GM23248 (cell line): ENCODE measurements around the gene WNT5B. TPM values are rescaled to one million over a fixed set of nuclear protein-coding genes. Genes with fewer than 3 reads are reported as not detected.

ENCODE experiments used
- DNase-seq: peaks from one replicate; pipeline ENCODE4 v3.0.0-alpha.2; 2015
- H2AFZ ChIP-seq: fragments of 200-600 bp; sonication (generic); 2 replicates; pipeline ENCODE4 v1.6.1; 2016; ENCODE audit warnings: antibody characterized with exemption
- H3F3A ChIP-seq: fragments of 200-600 bp; sonication (generic); 2 replicates; pipeline ENCODE4 v1.6.1; 2016; ENCODE audit warnings: mild to moderate bottlenecking, antibody characterized with exemption, mixed run types; ENCODE audit not compliant: insufficient read depth
- H3K27ac ChIP-seq: fragments of 200-600 bp; sonication (generic); 2 replicates; pipeline ENCODE4 v1.5.1; 2016; ENCODE audit warnings: mild to moderate bottlenecking
- H3K27me3 ChIP-seq: fragments of 200-600 bp; sonication (generic); replicated peaks from 2 replicates; pipeline ENCODE4 v1.6.1; 2016; ENCODE audit warnings: mild to moderate bottlenecking; ENCODE audit not compliant: insufficient read depth
- H3K36me3 ChIP-seq: fragments of 200-600 bp; sonication (generic); 2 replicates; pipeline ENCODE4 v1.6.1; 2016; ENCODE audit warnings: low read depth, mild to moderate bottlenecking
- H3K4me1 ChIP-seq: fragments of 200-600 bp; sonication (generic); 2 replicates; pipeline ENCODE4 v1.6.1; 2016; ENCODE audit warnings: mild to moderate bottlenecking; ENCODE audit not compliant: insufficient read depth
- H3K4me2 ChIP-seq: fragments of 200-600 bp; sonication (generic); one replicate; pipeline ENCODE4 v1.6.1; 2016; ENCODE audit warnings: mild to moderate bottlenecking; ENCODE audit not compliant: unreplicated experiment
- H3K4me3 ChIP-seq: fragments of 200-600 bp; sonication (generic); 2 replicates; pipeline ENCODE4 v1.5.1; 2016; ENCODE audit warnings: mild to moderate bottlenecking
- H3K79me2 ChIP-seq: fragments of 200-600 bp; sonication (generic); 2 replicates; pipeline ENCODE4 v1.6.1; 2016; ENCODE audit warnings: mild to moderate bottlenecking; ENCODE audit not compliant: insufficient read depth
- H3K9ac ChIP-seq: fragments of 200-600 bp; sonication (generic); 2 replicates; pipeline ENCODE4 v1.6.1; 2016; ENCODE audit warnings: mild to moderate bottlenecking
- H3K9me2 ChIP-seq: fragments of 200-600 bp; sonication (generic); 2 replicates; pipeline ENCODE4 v1.6.1; 2016; ENCODE audit warnings: mixed run types, mild to moderate bottlenecking, moderate library complexity; ENCODE audit not compliant: insufficient read depth
- H3K9me3 ChIP-seq: fragments of 200-600 bp; sonication (generic); one replicate; pipeline ENCODE4 v1.6.1; 2017; ENCODE audit warnings: low read depth
- H4K20me1 ChIP-seq: fragments of 200-600 bp; sonication (generic); 2 replicates; pipeline ENCODE4 v1.6.0; 2016; ENCODE audit not compliant: insufficient read depth
- EZH2 ChIP-seq: fragments of 200-600 bp; sonication (generic); IDR thresholded peaks from 2 replicates; pipeline ENCODE4 v1.6.1; 2018; ENCODE audit warnings: antibody characterized with exemption, mild to moderate bottlenecking; ENCODE audit not compliant: insufficient read depth, poor library complexity, severe bottlenecking
- EZH2phosphoT487 ChIP-seq: fragments of 200-600 bp; sonication (generic); IDR thresholded peaks from 2 replicates; pipeline ENCODE4 v1.6.1; 2018; ENCODE audit warnings: antibody characterized with exemption, moderate library complexity, mild to moderate bottlenecking, low read depth; ENCODE audit not compliant: insufficient read depth
- WGBS, 2 experiments: methylation state at CpG; one replicate each; pipeline ENCODE4 v1.1.6; 2015 to 2017; ENCODE audit warnings: low lambda C conversion rate in 2 of 2, low coverage in 1 of 2; ENCODE audit errors: missing lambda C conversion rate in 2 of 2; 5-methylcytosine and 5-hydroxymethylcytosine counted together
- in situ Hi-C: fragments of 300-500 bp; cut with MboI; formaldehyde crosslinking; loops from 2 replicates; pipeline ENCODE4 v1.15.0; 2020
- polyA plus RNA-seq: library from polyadenylated mRNA; unstranded; fragments of >200 nt; fragmentation: Nextera tagmentation; extraction: Ambion mirVana; gene quantifications from 2 replicates; pipeline ENCODE4 v1.2.1, GENCODE V29; 2016
- total RNA-seq: library from RNA; depleted of rRNA; stranded (reverse); fragments of >200 nt; shearing (Covaris generic); gene quantifications from 2 replicates; pipeline ENCODE4 v1.2.3, GENCODE V29; 2014

Gene WNT5B
- total and polyA plus RNA-seq, 2 experiments from 2014 or later = 50.1 to 505 TPM

GRCh38 chr12:1629338-1630132 is 504 bp downstream of the WNT5B start:
- no peaks in the 10 kb centered on the region for H3K9me3 ChIP-seq
- 34 to 44% methylated on average over 20 to 32 of the region's 32 CpGs for WGBS, 2 experiments
- no peaks in the 10 kb centered on the region for H4K20me1 ChIP-seq
- H3K4me3 ChIP-seq = peak overlapping the region; percentile 48
- peaks cover 34% of the 10 kb centered on the region for H3K4me1 ChIP-seq
- peak overlapping the region; percentile 42 for H3K9ac ChIP-seq
- TF ChIP-seq EZH2 = no peak
- no peak for TF ChIP-seq EZH2phosphoT487
- no peak overlapping the region for H3K27ac ChIP-seq
- H3K27me3 ChIP-seq = no peaks in the 10 kb centered on the region
- peak overlapping the region; percentile 58 for H3K4me2 ChIP-seq
- H3F3A ChIP-seq = peaks cover 55% of the 10 kb centered on the region
- DNase-seq = no peak
- no peak overlapping the region for H2AFZ ChIP-seq
- no peaks in the 10 kb centered on the region for H3K9me2 ChIP-seq
- H3K36me3 ChIP-seq = peaks cover 20% of the 10 kb centered on the region; the same call in 1 of the 2 replicates
- in situ Hi-C loops = no loop called here
- peaks cover 86% of the 10 kb centered on the region for H3K79me2 ChIP-seq

GRCh38 chr12:1630133-1630826 is 1.2 kb downstream of the WNT5B start:
- no peak overlapping the region for H2AFZ ChIP-seq
- in situ Hi-C loops = no loop called here

GRCh38 chr12:1630827-1631591 is 2.0 kb downstream of the WNT5B start:
- 93% methylated on average over 23 of the region's 23 CpGs for WGBS, 2 experiments
- Histone ChIP-seq H3K36me3 (peaks cover 20% of the 10 kb centered on the region; the same call in 1 of the 2 replicates), H3K27me3 (no peaks in the 10 kb centered on the region), H3K9me2 (no peaks in the 10 kb centered on the region), H3K4me1 (peaks cover 20% of the 10 kb centered on the region), H3K27ac (no peak overlapping the region), H4K20me1 (no peaks in the 10 kb centered on the region; the same call in 1 of the 2 replicates), H3K79me2 (peaks cover 88% of the 10 kb centered on the region), H3K4me3 (no peak overlapping the region), H3K4me2 (peak overlapping the region; percentile 58), H3K9me3 (no peaks in the 10 kb centered on the region), H3F3A (peaks cover 55% of the 10 kb centered on the region), H3K9ac (no peak overlapping the region), H2AFZ (no peak overlapping the region)
- in situ Hi-C loops = no loop called here
- no peak for DNase-seq
- TF ChIP-seq EZH2 = no peak
- no peak for TF ChIP-seq EZH2phosphoT487

More at GRCh38 chr12:1630133-1630826, 1.2 kb downstream of the WNT5B start:
- DNase-seq = peak; percentile 72
- Histone ChIP-seq H3K27ac (no peak overlapping the region), H3K9me2 (no peaks in the 10 kb centered on the region), H3K36me3 (peaks cover 20% of the 10 kb centered on the region; the same call in 1 of the 2 replicates), H3F3A (peaks cover 55% of the 10 kb centered on the region), H3K4me3 (peak overlapping the region; percentile 48), H4K20me1 (no peaks in the 10 kb centered on the region; the same call in 1 of the 2 replicates), H3K9me3 (no peaks in the 10 kb centered on the region), H3K27me3 (no peaks in the 10 kb centered on the region), H3K4me2 (peak overlapping the region; percentile 58), H3K79me2 (peaks cover 84% of the 10 kb centered on the region), H3K9ac (peak overlapping the region; percentile 42), H3K4me1 (peaks cover 27% of the 10 kb centered on the region)
- WGBS, 2 experiments = 21 to 27% methylated on average over 35 to 44 of the region's 58 CpGs
- TF ChIP-seq EZH2 = no peak
- TF ChIP-seq EZH2phosphoT487 = no peak

- H3K9ac ChIP-seq = no peak overlapping the region
- H3K9me2 ChIP-seq = no peaks in the 10 kb centered on the region
- no peak overlapping the region for H3K27ac ChIP-seq
- H3K36me3 ChIP-seq = peaks cover 30% of the 10 kb centered on the region; the same call in 1 of the 2 replicates
- no peak overlapping the region for H3K4me2 ChIP-seq
- peaks cover 17% of the 10 kb centered on the region; the same call in 1 of the 2 replicates for H3K4me1 ChIP-seq
- H2AFZ ChIP-seq = no peak overlapping the region
- H3K27me3 ChIP-seq = no peaks in the 10 kb centered on the region
- H4K20me1 ChIP-seq = no peaks in the 10 kb centered on the region; the same call in 1 of the 2 replicates
- DNase-seq = no peak
- in situ Hi-C loops = no loop called here
- peaks cover 85% of the 10 kb centered on the region for H3K79me2 ChIP-seq
- 84 to 86% methylated on average over 14 of the region's 14 CpGs for WGBS, 2 experiments
- no peaks in the 10 kb centered on the region for H3K9me3 ChIP-seq
- TF ChIP-seq EZH2phosphoT487 (no peak), EZH2 (no peak)
- H3K4me3 ChIP-seq = no peak overlapping the region
- H3F3A ChIP-seq = peaks cover 53% of the 10 kb centered on the region
These were observed 3.7 kb downstream of the WNT5B start for GRCh38 chr12:1632702-1633101.
